Activated T-cell treated with anti-CD3 and anti-CD28 coated beads for 4 hours (primary cell): Measurements from ENCODE around the gene WNK4.

ENCODE experiments used
- DNase-seq: peaks from one replicate; pipeline ENCODE4 v3.0.0-alpha.2; 2020

The WNK4 gene

GRCh38 chr17:42797067-42798007 is 16.9 kb downstream of the WNK4 start:
- DNase-seq: no peak

- DNase-seq: no peak
Measured at GRCh38 chr17:42798011-42798382, 17.6 kb downstream of the WNK4 start.

- DNase-seq: peak; percentile 65
Measured at GRCh38 chr17:42798383-42799380, 18.3 kb downstream of the WNK4 start, which contains the start of the genes CNTD1 and COA3. Gene CNTD1, plus strand, starts transcription at chr17:42798861. Its CDS starts 207 bp downstream, at chr17:42799068. Gene COA3, minus strand, starts transcription at chr17:42798704. Its CDS starts 23 bp downstream, at chr17:42798681.

GRCh38 chr17:42803074-42803883 is 22.9 kb downstream of the WNK4 start:
- no peak for DNase-seq

- DNase-seq: no peak
Measured at GRCh38 chr17:42804918-42805367, 24.5 kb downstream of the WNK4 start.

GRCh38 chr17:42806249-42806648 is 25.8 kb downstream of the WNK4 start:
- DNase-seq: no peak

- DNase-seq: no peak
Measured at GRCh38 chr17:42809250-42809649, 28.8 kb downstream of the WNK4 start.

GRCh38 chr17:42814633-42815399 is 34.4 kb downstream of the WNK4 start:
- no peak for DNase-seq

GRCh38 chr17:42817866-42818265 is 37.5 kb downstream of the WNK4 start:
- no peak for DNase-seq

GRCh38 chr17:42818379-42818778 is 38.0 kb downstream of the WNK4 start:
- no peak for DNase-seq

GRCh38 chr17:42819939-42820535 is 39.6 kb downstream of the WNK4 start:
- peak; percentile 40 for DNase-seq

- no peak for DNase-seq
Measured at GRCh38 chr17:42821176-42821575, 40.8 kb downstream of the WNK4 start.

- DNase-seq: no peak
Measured at GRCh38 chr17:42827472-42827871, 47.1 kb downstream of the WNK4 start.

- DNase-seq: no peak
Measured at GRCh38 chr17:42830971-42831370, 50.6 kb downstream of the WNK4 start.

- no peak for DNase-seq
Measured at GRCh38 chr17:42832213-42832933, 52.0 kb downstream of the WNK4 start.

- peak; percentile 82 for DNase-seq
Measured at GRCh38 chr17:42832934-42833766, 52.7 kb downstream of the WNK4 start, which contains the start of gene PSME3. Gene PSME3, plus strand, starts transcription at chr17:42833397. Its CDS starts 235 bp downstream, at chr17:42833632.

- DNase-seq: no peak
Measured at GRCh38 chr17:42833767-42834422, 53.5 kb downstream of the WNK4 start.

- DNase-seq: no peak
Measured at GRCh38 chr17:42835732-42836131, 55.3 kb downstream of the WNK4 start.
